GM19395 (cell line): ENCODE data around the gene CAMK2B.
"Not testable (repeated sequence)": the region's sequence is repeated elsewhere in the genome, so short reads cannot be mapped to it uniquely, and the experiment has no call there.

ENCODE experiments used
- ATAC-seq: cut with Tn5 transposase; IDR thresholded peaks from one replicate; pipeline ENCODE4 v1.9.1; 2021; ENCODE audit warnings: mild to moderate bottlenecking, moderate library complexity; ENCODE audit not compliant: unreplicated experiment

CAMK2B gene

GRCh38 chr7:44218418-44219201 lies 106.8 kb downstream of the CAMK2B start:
- no peak for ATAC-seq

GRCh38 chr7:44217852-44218402 lies 107.5 kb downstream of the CAMK2B start:
- ATAC-seq: no peak

GRCh38 chr7:44217223-44217714 lies 108.1 kb downstream of the CAMK2B start:
- ATAC-seq: no peak

- no peak for ATAC-seq
Measured at GRCh38 chr7:44216521-44217222, 108.7 kb downstream of the CAMK2B start.

- ATAC-seq: no peak
Measured at GRCh38 chr7:44216019-44216418, 109.4 kb downstream of the CAMK2B start.

GRCh38 chr7:44215531-44215930 lies 109.9 kb downstream of the CAMK2B start:
- no peak for ATAC-seq

- ATAC-seq: no peak
Measured at GRCh38 chr7:44213877-44214388, 111.5 kb downstream of the CAMK2B start.

- ATAC-seq: no peak
Measured at GRCh38 chr7:44213206-44213876, 112.1 kb downstream of the CAMK2B start.

GRCh38 chr7:44212581-44213184 lies 112.7 kb downstream of the CAMK2B start:
- ATAC-seq: no peak

GRCh38 chr7:44212018-44212417 lies 113.4 kb downstream of the CAMK2B start:
- no peak for ATAC-seq

- no peak for ATAC-seq
Measured at GRCh38 chr7:44211126-44211675, 114.2 kb downstream of the CAMK2B start.

GRCh38 chr7:44210107-44210506 lies 115.3 kb downstream of the CAMK2B start:
- ATAC-seq: no peak

- ATAC-seq: no peak
Measured at GRCh38 chr7:44208085-44208484, 117.3 kb downstream of the CAMK2B start.

- ATAC-seq: no peak
Measured at GRCh38 chr7:44206008-44206407, 119.4 kb downstream of the CAMK2B start.

GRCh38 chr7:44201813-44202212 lies 123.6 kb downstream of the CAMK2B start:
- ATAC-seq: no peak

- ATAC-seq: peak; percentile 99
Measured at GRCh38 chr7:44200699-44201461, 124.5 kb downstream of the CAMK2B start, which contains the start of gene YKT6. YKT6 (plus strand) TSS chr7:44200978; CDS start chr7:44201136, 158 bp downstream.

- not testable (repeated sequence) for ATAC-seq
Measured at GRCh38 chr7:44200163-44200562, 125.2 kb downstream of the CAMK2B start.

GRCh38 chr7:44197474-44197873 lies 127.9 kb downstream of the CAMK2B start:
- ATAC-seq: no peak

GRCh38 chr7:44196450-44196872 lies 128.9 kb downstream of the CAMK2B start:
- ATAC-seq: no peak
